GM12872 (cell line): Measurements from ENCODE around the gene WDR7.

Source experiments
- CTCF ChIP-seq: IDR thresholded peaks from 3 replicates; pipeline ENCODE4 v1.5.1; 2011; ENCODE audit warnings: low read depth, mild to moderate bottlenecking, low read length, moderate library complexity; ENCODE audit not compliant: insufficient read depth

Gene WDR7

GRCh38 chr18:57029761-57030160 lies 378.6 kb downstream of the WDR7 start:
- TF ChIP-seq CTCF = 0 out of 3 replicates have a peak, but pooled peaks have one; percentile 13

GRCh38 chr18:57030417-57030816 lies 379.3 kb downstream of the WDR7 start:
- TF ChIP-seq CTCF = no peak

GRCh38 chr18:57035590-57035989 lies 384.4 kb downstream of the WDR7 start:
- no peak for TF ChIP-seq CTCF

- TF ChIP-seq CTCF = no peak
These were observed 387.2 kb downstream of the WDR7 start for GRCh38 chr18:57038395-57038794.

GRCh38 chr18:57040175-57040574 lies 389.0 kb downstream of the WDR7 start:
- no peak for TF ChIP-seq CTCF

GRCh38 chr18:57043241-57043640 lies 392.1 kb downstream of the WDR7 start:
- no peak for TF ChIP-seq CTCF

GRCh38 chr18:57048351-57048750 lies 397.2 kb downstream of the WDR7 start:
- no peak for TF ChIP-seq CTCF

GRCh38 chr18:57048859-57049258 lies 397.7 kb downstream of the WDR7 start:
- TF ChIP-seq CTCF = no peak
